Measurements from ENCODE around the gene ZACN. TPM values are rescaled to one million over a fixed set of nuclear protein-coding genes. Genes with fewer than 3 reads are reported as not detected.

ZACN gene
- total RNA-seq, 1 donor from 2014 or later, result not detected

DNA sequence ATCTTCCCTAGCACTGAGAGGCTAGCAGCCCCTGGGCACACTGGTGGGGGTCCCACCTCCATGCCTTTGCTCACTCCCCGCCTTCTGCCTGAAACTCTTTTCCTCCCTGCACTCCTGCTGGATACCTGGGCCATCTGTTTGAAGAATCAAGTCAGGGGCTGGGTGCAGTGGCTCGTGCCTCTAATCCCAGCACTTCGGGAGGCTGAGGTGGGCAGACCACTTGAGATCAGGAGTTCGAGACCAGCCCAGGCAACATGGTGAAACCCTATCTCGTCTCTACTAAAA is 46.4 kb downstream of the ZACN start:
- Histone ChIP-seq H3K4me1 (peaks cover 8% of the 10 kb centered on the region), H3K27me3 (ENCODE audit: low read depth) (no peaks in the 10 kb centered on the region), H3K9me3 (no peaks in the 10 kb centered on the region), H3K27ac (no peak overlapping the region), H3K36me3 (no peaks in the 10 kb centered on the region), H3K4me3 (no peak overlapping the region)
- ATAC-seq, result no peak
- no peak for DNase-seq
- intact Hi-C loops (cut with DNase I), result no loop called here
- no peak for TF ChIP-seq CTCF (IDR thresholded peaks at IDR 0.05)

GRCh38 chr17:76125922-76126321 is 46.9 kb downstream of the ZACN start:
- intact Hi-C loops (cut with DNase I), result no loop called here

DNA sequence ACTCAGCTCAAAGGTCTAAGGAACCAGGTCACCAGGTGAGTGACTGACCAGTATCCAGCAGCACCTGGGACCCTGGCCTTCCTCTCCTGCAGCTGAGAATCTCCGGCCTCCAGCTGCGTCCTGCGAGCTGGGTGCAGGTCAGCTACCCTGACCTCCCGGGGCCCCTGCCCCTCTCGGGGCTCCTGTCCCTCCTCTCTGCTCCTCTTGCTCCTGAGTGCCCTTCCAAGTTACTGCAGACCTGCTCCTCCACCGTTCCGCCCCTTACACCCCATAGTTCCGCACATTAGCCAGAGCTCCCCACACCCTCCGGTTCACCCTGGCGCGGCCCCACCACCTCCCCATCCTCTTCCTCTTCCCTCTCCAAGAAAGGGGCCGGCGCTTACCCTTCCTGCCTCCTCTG is 51.5 kb downstream of the ZACN start:
- H3K27ac ChIP-seq, result no peak overlapping the region
- DNase-seq, result no peak
- H3K36me3 ChIP-seq, result no peaks in the 10 kb centered on the region
- no peaks in the 10 kb centered on the region for H3K9me3 ChIP-seq
- H3K4me1 ChIP-seq, result no peaks in the 10 kb centered on the region
- intact Hi-C loops (cut with DNase I), result no loop called here
- no peak for TF ChIP-seq CTCF (IDR thresholded peaks at IDR 0.05)
- no peak overlapping the region for H3K4me3 ChIP-seq
- peaks cover 20% of the 10 kb centered on the region for H3K27me3 ChIP-seq (ENCODE audit: low read depth)
- ATAC-seq, result no peak

More at GRCh38 chr17:76125922-76126321, 46.9 kb downstream of the ZACN start:
- DNase-seq, result no peak
- Histone ChIP-seq H3K27ac (no peak overlapping the region), H3K9me3 (no peaks in the 10 kb centered on the region), H3K4me1 (peaks cover 8% of the 10 kb centered on the region), H3K27me3 (ENCODE audit: low read depth) (no peaks in the 10 kb centered on the region), H3K36me3 (no peaks in the 10 kb centered on the region), H3K4me3 (no peak overlapping the region)
- no peak for ATAC-seq
- no peak for TF ChIP-seq CTCF (IDR thresholded peaks at IDR 0.05)

DNA sequence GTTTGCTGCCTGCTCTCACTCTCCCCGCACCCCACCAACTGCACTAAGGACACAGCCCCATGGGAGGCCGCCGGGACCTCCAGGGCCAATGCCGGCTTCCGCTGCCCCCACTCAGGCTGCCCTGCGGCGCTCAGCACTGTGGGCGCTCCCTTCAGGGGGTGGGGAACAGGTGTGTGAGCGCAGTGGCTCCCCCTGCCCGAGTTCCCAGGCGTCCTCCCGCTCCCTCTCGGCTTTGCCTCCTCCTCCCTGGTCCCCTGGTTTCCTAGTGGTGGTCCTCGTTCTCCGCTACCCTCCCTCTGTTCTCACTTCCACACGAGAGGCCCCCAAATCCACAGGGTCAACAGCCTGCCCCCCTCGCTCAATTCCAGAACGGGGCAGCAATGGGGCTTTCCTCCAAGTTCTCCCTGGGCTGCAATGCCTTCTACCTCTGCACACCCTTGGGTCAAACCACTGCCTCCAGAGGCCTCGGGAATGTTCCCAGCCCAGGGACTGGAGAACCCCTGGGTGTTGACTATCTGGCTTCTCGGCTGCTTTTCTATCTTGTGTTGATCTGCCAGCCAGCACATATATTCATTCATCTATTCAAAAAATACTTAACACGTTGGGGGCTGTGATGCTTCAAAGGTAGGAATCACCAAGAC is 52.2 kb downstream of the ZACN start:
- TF ChIP-seq CTCF (IDR thresholded peaks at IDR 0.05), result no peak

DNA sequence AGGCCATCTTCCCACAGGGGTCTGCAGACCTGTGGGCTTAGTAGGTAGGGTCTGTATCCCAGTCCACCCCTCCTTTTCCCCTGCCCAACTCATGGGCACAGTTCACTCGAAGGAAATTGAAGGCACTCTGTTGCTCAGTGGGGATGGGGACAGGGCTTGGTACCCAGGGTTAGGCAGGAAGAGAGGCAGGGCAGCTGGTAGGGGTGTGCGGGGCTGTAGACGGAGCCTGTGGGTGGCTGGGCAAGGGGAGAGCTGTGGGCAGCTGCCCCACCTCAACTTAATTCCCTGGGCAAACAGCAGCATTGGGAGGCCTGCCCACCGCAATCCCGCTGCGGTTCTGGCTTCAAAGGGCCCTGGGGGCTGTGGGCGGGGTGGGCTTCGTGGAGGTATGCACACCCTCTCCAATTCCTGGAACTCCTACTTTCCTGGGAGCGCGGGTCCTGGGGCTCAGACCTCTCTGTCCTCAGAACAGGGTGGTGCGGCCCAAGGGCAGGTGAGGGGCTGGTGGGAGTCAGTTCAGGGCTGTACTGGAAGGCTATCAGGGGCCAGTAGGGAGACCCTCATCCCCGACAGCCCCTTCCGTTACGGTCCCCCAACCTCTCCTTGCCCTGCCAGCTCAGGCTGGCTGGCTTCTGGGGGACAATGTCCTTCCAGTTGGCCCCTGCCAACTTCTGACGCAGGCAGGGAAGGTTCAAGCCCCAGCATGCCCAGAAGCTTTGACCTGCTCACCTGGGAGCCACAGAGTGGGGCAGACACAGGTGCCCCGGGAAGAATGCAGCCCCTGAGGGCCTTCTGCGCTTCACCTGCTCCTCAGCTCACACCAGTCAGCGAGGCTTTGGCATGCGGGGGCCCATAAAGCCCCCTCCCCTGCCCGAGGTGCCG is 53.0 kb downstream of the ZACN start:
- intact Hi-C loops (cut with DNase I), result no loop called here
- TF ChIP-seq CTCF (IDR thresholded peaks at IDR 0.05), result no peak
- Histone ChIP-seq H3K9me3 (no peaks in the 10 kb centered on the region), H3K4me1 (no peaks in the 10 kb centered on the region), H3K27me3 (ENCODE audit: low read depth) (peaks cover 26% of the 10 kb centered on the region), H3K27ac (no peak overlapping the region), H3K4me3 (peak overlapping the region; percentile 14), H3K36me3 (no peaks in the 10 kb centered on the region)
- DNase-seq, result no peak
- peak; percentile 4 to 15 for ATAC-seq

More for the DNA sequence above, 52.2 kb downstream of the ZACN start:
- no peak overlapping the region for H3K27ac ChIP-seq
- no peaks in the 10 kb centered on the region for H3K4me1 ChIP-seq
- intact Hi-C loops (cut with DNase I), result no loop called here
- H3K4me3 ChIP-seq, result no peak overlapping the region
- no peak for ATAC-seq
- H3K27me3 ChIP-seq (ENCODE audit: low read depth), result peaks cover 23% of the 10 kb centered on the region
- H3K36me3 ChIP-seq, result no peaks in the 10 kb centered on the region
- DNase-seq, result no peak
- H3K9me3 ChIP-seq, result no peaks in the 10 kb centered on the region

Small RNA genes within 50 kb of the gene (microRNA-seq; reads per million reads assigned to microRNA genes)
- gene MIR6868 (ENCODE audit: borderline number of aligned reads), result 3.0 reads per million

Other genes with a start within 250 kb of the ZACN start
- gene UNC13D, start 234.8 kb upstream of the ZACN start, total RNA-seq, result 118 TPM
- gene WBP2, start 223.8 kb upstream of the ZACN start, total RNA-seq, result 145 TPM
- gene TRIM47, start 200.6 kb upstream of the ZACN start, total RNA-seq, result 21.0 TPM
- gene TRIM65, start 182.2 kb upstream of the ZACN start, total RNA-seq, result 32.4 TPM
- 68.9 TPM for gene MRPL38, start 174.3 kb upstream of the ZACN start, total RNA-seq
- gene FBF1, start 138.1 kb upstream of the ZACN start, total RNA-seq, result 13.1 TPM
- gene ACOX1, start 100.0 kb upstream of the ZACN start, total RNA-seq, result 67.1 TPM
- 14.6 TPM for gene TEN1, start 99.9 kb upstream of the ZACN start, total RNA-seq
- 8.4 TPM for gene CDK3, start 78.3 kb upstream of the ZACN start, total RNA-seq
- gene EVPL, start 51.9 kb upstream of the ZACN start, total RNA-seq, result 36.8 TPM
- 65.0 TPM for gene SRP68, start 6.7 kb upstream of the ZACN start, total RNA-seq
- not detected for gene GALR2, start 4.4 kb upstream of the ZACN start, total RNA-seq
- gene EXOC7, start 24.6 kb downstream of the ZACN start, total RNA-seq, result 118 TPM
- 21.5 TPM for gene FOXJ1, start 62.1 kb downstream of the ZACN start, total RNA-seq
- gene RNF157, start 161.3 kb downstream of the ZACN start, total RNA-seq, result 2.4 TPM
- gene UBALD2, start 186.2 kb downstream of the ZACN start, total RNA-seq, result 62.7 TPM
- gene QRICH2, start 229.1 kb downstream of the ZACN start, total RNA-seq, result 4.5 TPM

Measured in lower lobe of right lung (tissue), 2 donors.